Measurements from ENCODE around the gene NCBP1. TPM values are rescaled to one million over a fixed set of nuclear protein-coding genes. Genes with fewer than 3 reads are reported as not detected.

The NCBP1 gene
- total RNA-seq, 1 donor from 2014 or later, result 16.6 TPM

GRCh38 chr9:97717866-97718265, 84.2 kb downstream of the NCBP1 start:
- ATAC-seq, result no peak

GRCh38 chr9:97721396-97721795, 87.8 kb downstream of the NCBP1 start:
- ATAC-seq, result no peak

DNA sequence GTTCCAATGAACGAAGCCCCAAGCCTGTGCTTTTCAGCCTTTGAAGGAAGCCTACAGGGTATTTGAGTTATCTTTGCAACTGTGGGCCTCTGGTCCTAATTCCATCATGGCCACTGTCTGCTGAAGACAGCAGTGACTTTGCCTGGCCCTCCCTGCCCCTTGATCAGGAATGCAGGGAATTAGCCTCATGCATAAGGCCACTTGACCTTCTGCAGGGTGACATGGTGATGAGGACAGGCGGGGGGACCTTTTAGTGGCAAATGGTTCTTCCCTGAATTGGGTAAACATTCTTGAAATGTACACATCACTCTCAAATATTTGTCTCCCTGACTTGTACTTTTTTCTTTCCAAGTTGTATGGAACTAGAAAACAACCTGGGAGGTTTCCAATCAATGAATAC, 88.7 kb downstream of the NCBP1 start:
- no peak for ATAC-seq

Other genes starting within 250 kb of the NCBP1 start
- 9.8 TPM for gene TDRD7, start 221.7 kb upstream of the NCBP1 start, total RNA-seq
- 0.60 TPM for gene TMOD1, start 132.2 kb upstream of the NCBP1 start, total RNA-seq
- 10.4 TPM for gene TSTD2, start 453 bp upstream of the NCBP1 start, total RNA-seq
- 6.3 TPM for gene XPA, start 63.5 kb downstream of the NCBP1 start, total RNA-seq
- 7.6 TPM for gene FOXE1, start 219.4 kb downstream of the NCBP1 start, total RNA-seq